PFSK-1 (cell line): ENCODE measurements around the gene B3GNT4.

Experiments
- POLR2AphosphoS5 ChIP-seq: IDR thresholded peaks from 2 replicates; pipeline ENCODE4 v1.6.1; 2012; ENCODE audit warnings: low read depth, mild to moderate bottlenecking, control low read depth, low read length, moderate library complexity
- REST ChIP-seq, 2 experiments: IDR thresholded peaks; 2 replicates each; pipeline versions ENCODE4 v1.6.1 to v1.8.0; 2011 to 2012; ENCODE audit warnings: low read depth in 2 of 2, low read length in 2 of 2, control low read depth in 1 of 2, inconsistent platforms in 1 of 2, mild to moderate bottlenecking in 1 of 2, moderate library complexity in 1 of 2; ENCODE audit not compliant: insufficient read depth in 1 of 2
- SIN3A ChIP-seq: IDR thresholded peaks from 2 replicates; pipeline ENCODE4 v1.6.1; 2012; ENCODE audit warnings: mild to moderate bottlenecking, low read length, moderate library complexity, borderline replicate concordance; ENCODE audit not compliant: insufficient read depth
- TAF1 ChIP-seq: IDR thresholded peaks from 2 replicates; pipeline ENCODE4 v1.6.1; 2012; ENCODE audit warnings: low read length, control low read depth, borderline replicate concordance; ENCODE audit not compliant: insufficient read depth

- no peak for TF ChIP-seq REST (IDR thresholded peaks at IDR 0.05; ENCODE audit: insufficient read depth in 1 of 2, low read depth in 2 of 2, low read length in 2 of 2)
- no peak for TF ChIP-seq SIN3A
- TF ChIP-seq POLR2AphosphoS5: no peak
- TF ChIP-seq TAF1: no peak
Measured at GRCh38 chr12:122200541-122201175, 2.9 kb upstream of the B3GNT4 start.
